HEK293T (cell line): ENCODE measurements around the gene PLSCR3.

Experiments
- ARNT ChIP-seq: fragments of 450-650 bp; IDR thresholded peaks from 2 replicates; pipeline ENCODE4 v1.6.1; 2017; ENCODE audit warnings: mild to moderate bottlenecking
- BHLHE40 ChIP-seq: fragments of 450-650 bp; IDR thresholded peaks from 2 replicates; pipeline ENCODE4 v1.6.1; 2016; ENCODE audit warnings: mild to moderate bottlenecking, moderate library complexity, borderline replicate concordance
- ELF4 ChIP-seq: fragments of 450-650 bp; IDR thresholded peaks from 2 replicates; pipeline ENCODE4 v1.6.1; 2017; ENCODE audit warnings: antibody characterized with exemption
- FOXK2 ChIP-seq: fragments of 450-650 bp; IDR thresholded peaks from 2 replicates; pipeline ENCODE4 v1.6.1; 2016; ENCODE audit warnings: mild to moderate bottlenecking
- FOXM1 ChIP-seq: fragments of 450-650 bp; IDR thresholded peaks from 2 replicates; pipeline ENCODE4 v1.6.1; 2017; ENCODE audit warnings: mild to moderate bottlenecking, borderline replicate concordance
- HDGF ChIP-seq: fragments of 450-650 bp; IDR thresholded peaks from 2 replicates; pipeline ENCODE4 v1.6.1; 2017; ENCODE audit warnings: antibody characterized with exemption, borderline replicate concordance
- L3MBTL2 ChIP-seq: fragments of 450-650 bp; conservative IDR thresholded peaks from 2 replicates; pipeline ENCODE4 v1.6.1; 2016; ENCODE audit warnings: mild to moderate bottlenecking
- NFRKB ChIP-seq: fragments of 450-650 bp; IDR thresholded peaks from 2 replicates; pipeline ENCODE4 v1.6.1; 2016; ENCODE audit warnings: mild to moderate bottlenecking, moderate library complexity
- SP1 ChIP-seq: fragments of 450-650 bp; IDR thresholded peaks from 2 replicates; pipeline ENCODE4 v1.6.1; 2017
- TARDBP ChIP-seq: fragments of 450-650 bp; IDR thresholded peaks from 2 replicates; pipeline ENCODE4 v1.6.1; 2016
- ZNF384 ChIP-seq: fragments of 450-650 bp; IDR thresholded peaks from 2 replicates; pipeline ENCODE4 v1.6.1; 2016

DNA sequence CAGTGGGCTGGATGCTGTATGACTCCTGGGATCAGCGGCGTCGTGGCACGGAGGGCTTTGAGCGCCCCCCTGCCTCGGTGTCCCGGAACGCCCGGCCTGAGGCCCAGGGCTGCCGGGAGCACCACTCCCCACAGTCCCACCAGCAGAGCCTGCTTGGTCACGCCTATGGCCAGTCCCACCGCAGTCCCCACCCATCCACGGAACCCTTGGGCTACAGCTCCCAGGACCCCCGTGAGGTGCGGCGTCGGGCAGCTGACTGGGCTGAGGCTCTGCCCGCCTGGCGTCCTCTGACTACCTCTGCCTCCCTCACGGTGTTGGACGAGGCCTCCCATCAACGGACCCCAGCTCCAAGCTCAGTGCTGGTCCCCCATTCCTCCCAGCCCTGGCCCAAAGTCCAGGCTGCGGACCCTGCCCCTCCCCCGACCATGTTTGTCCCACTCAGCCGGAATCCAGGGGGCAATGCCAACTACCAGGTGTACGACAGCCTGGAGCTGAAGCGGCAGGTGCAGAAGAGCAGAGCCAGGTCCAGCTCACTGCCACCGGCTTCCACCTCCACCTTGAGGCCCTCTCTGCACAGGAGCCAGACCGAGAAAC lies 32.7 kb upstream of the PLSCR3 start:
- no peak for TF ChIP-seq ARNT
- no peak for TF ChIP-seq ELF4
- no peak for TF ChIP-seq FOXK2
- TF ChIP-seq BHLHE40, result no peak
- TF ChIP-seq NFRKB, result no peak
- no peak for TF ChIP-seq FOXM1
- no peak for TF ChIP-seq SP1
- TF ChIP-seq HDGF, result no peak
- no peak for TF ChIP-seq ZNF384
- TF ChIP-seq L3MBTL2, result no peak
- no peak for TF ChIP-seq TARDBP
